Naive thymus-derived CD4-positive, alpha-beta T cell (primary cell): ENCODE results near the gene FARSA. TPM values are rescaled to one million over a fixed set of nuclear protein-coding genes. Genes with fewer than 3 reads are reported as not detected.
"Not testable (repeated sequence)": the region's sequence is repeated elsewhere in the genome, so short reads cannot be mapped to it uniquely, and the experiment has no call there.

Experiments
- ATAC-seq: fragments of 150-1000 bp; cut with Tn5 transposase; 2 replicates; pipeline ENCODE4 v1.10.0; 2021; ENCODE audit warnings: mild to moderate bottlenecking, moderate library complexity
- CTCF ChIA-PET: fragments of 350-600 bp; sonication (Branson Sonifier 250); formaldehyde crosslinking; loops from one replicate; lab custom pipeline; 2021; ENCODE audit warnings: antibody characterized with exemption; lab: Charles Lee
- POLR2A ChIA-PET: fragments of 350-600 bp; sonication (Branson Sonifier 250); formaldehyde crosslinking; loops from one replicate; lab custom pipeline; 2021; ENCODE audit warnings: antibody characterized with exemption, inconsistent platforms; lab: Charles Lee
- DNase-seq, 9 donors: peaks; one replicate each; pipeline versions ENCODE4 v3.0.0 to v3.0.0-alpha.2; 2020 to 2022; ENCODE audit warnings: mixed read lengths in 1 of 9
- H3K27ac ChIP-seq: one replicate; pipeline ENCODE4 v1.7.0; 2013; ENCODE audit warnings: mild to moderate bottlenecking, low read depth, low read length, moderate library complexity
- H3K27me3 ChIP-seq, 2 donors: one replicate each; pipeline ENCODE4 v1.7.0; 2013; ENCODE audit warnings: low read length in 2 of 2, mild to moderate bottlenecking in 2 of 2, moderate library complexity in 2 of 2; ENCODE audit not compliant: control insufficient read depth in 2 of 2, insufficient read depth in 2 of 2
- H3K36me3 ChIP-seq, 3 experiments: 1 replicate in 2 of 3; 2 replicates in 1 of 3; pipeline ENCODE4 v1.7.0; 2013; ENCODE audit warnings: low read length in 3 of 3, mild to moderate bottlenecking in 3 of 3, moderate library complexity in 1 of 3; ENCODE audit not compliant: insufficient read depth in 3 of 3, control insufficient read depth in 2 of 3
- H3K4me1 ChIP-seq, 2 donors: one replicate each; pipeline ENCODE4 v1.7.0; 2013; ENCODE audit warnings: low read length in 2 of 2, mild to moderate bottlenecking in 2 of 2, moderate library complexity in 1 of 2; ENCODE audit not compliant: control insufficient read depth in 2 of 2, insufficient read depth in 2 of 2
- H3K4me3 ChIP-seq: 2 replicates; pipeline ENCODE4 v1.7.0; 2013; ENCODE audit warnings: mild to moderate bottlenecking, low read length
- H3K9me3 ChIP-seq, 3 experiments: 1 replicate in 2 of 3; 2 replicates in 1 of 3; pipeline ENCODE4 v1.7.0; 2013; ENCODE audit warnings: low read length in 3 of 3; ENCODE audit not compliant: control insufficient read depth in 2 of 3
- H3K27ac Mint-ChIP-seq, 9 donors: one replicate each; pipeline ENCODE4 v1.8.0; 2020 to 2022; ENCODE audit warnings: mixed read lengths in 9 of 9, mild to moderate bottlenecking in 8 of 9, moderate library complexity in 5 of 9, inconsistent platforms in 2 of 9
- H3K27me3 Mint-ChIP-seq, 5 donors: one replicate each; pipeline ENCODE4 v1.8.0; 2021 to 2022; ENCODE audit warnings: mixed read lengths in 5 of 5, mild to moderate bottlenecking in 1 of 5
- H3K36me3 Mint-ChIP-seq, 5 donors: one replicate each; pipeline ENCODE4 v1.8.0; 2020 to 2022; ENCODE audit warnings: mixed read lengths in 5 of 5, mild to moderate bottlenecking in 3 of 5, inconsistent platforms in 1 of 5
- H3K4me1 Mint-ChIP-seq, 7 donors: one replicate each; pipeline ENCODE4 v1.8.0; 2020 to 2022; ENCODE audit warnings: mixed read lengths in 7 of 7, mild to moderate bottlenecking in 3 of 7, inconsistent platforms in 1 of 7
- H3K4me3 Mint-ChIP-seq, 10 donors: one replicate each; pipeline ENCODE4 v1.8.0; 2020 to 2022; ENCODE audit warnings: mild to moderate bottlenecking in 10 of 10, mixed read lengths in 10 of 10, moderate library complexity in 6 of 10, inconsistent platforms in 2 of 10
- H3K9me3 Mint-ChIP-seq, 11 donors: one replicate each; pipeline ENCODE4 v1.8.0; 2020 to 2022; ENCODE audit warnings: mixed read lengths in 11 of 11, mild to moderate bottlenecking in 4 of 11, inconsistent platforms in 1 of 11, moderate library complexity in 1 of 11
- intact Hi-C, 2 donors: fragments of 100-400 bp; cut with micrococcal nuclease; formaldehyde crosslinking; loops; one replicate each; pipeline ENCODE4 v1.15.1; 2023
- polyA plus RNA-seq, 2 donors: library from polyadenylated mRNA; unstranded; fragments of 300-500 nt; fragmentation: Illumina TruSeq; gene quantifications; one replicate each; pipeline ENCODE4 v1.2.3, GENCODE V29; 2021
- total RNA-seq, 6 experiments: library from RNA in 5 of 6; stranded (reverse) in 5 of 6; gene quantifications; 1 replicate in 5 of 6; 2 replicates in 1 of 6; pipeline ENCODE4 v1.2.3 and lab custom pipeline; 2021 to 2026

The FARSA gene
- total and polyA plus RNA-seq, 7 experiments from 2014 or later = 25.9 to 109 (median 58.0) TPM

- H3K36me3 Mint-ChIP-seq = no peaks in the 10 kb centered on the region
- H3K27ac Mint-ChIP-seq = no peak overlapping the region
- POLR2A ChIA-PET = interaction anchor here (0.7 to 1.1 kb wide), 3 partner anchors 11 to 15 kb away, joined by 3 read pairs; no protein-coding TSS in a partner anchor
- Histone ChIP-seq H3K36me3 (no peaks in the 10 kb centered on the region), H3K4me1 (peaks cover 3 to 9% of the 10 kb centered on the region in 2 donors), H3K4me3 (no peak overlapping the region), H3K27ac (no peak overlapping the region), H3K9me3 (no peaks in the 10 kb centered on the region), H3K27me3 (no peaks in the 10 kb centered on the region)
- peaks cover 5 to 11% (median 8%) of the 10 kb centered on the region in 7 donors for H3K4me1 Mint-ChIP-seq
- ATAC-seq (no peak), DNase-seq (no peak)
- no peaks in the 10 kb centered on the region for H3K9me3 Mint-ChIP-seq
- intact Hi-C loops = no loop called here
- H3K4me3 Mint-ChIP-seq = no peak overlapping the region
- H3K27me3 Mint-ChIP-seq = no peaks in the 10 kb centered on the region
- CTCF ChIA-PET = interaction anchor here (0.6 to 1.7 kb wide), 9 partner anchors 9 to 465 kb away, joined by 3 to 9 read pairs (median 3); no protein-coding TSS in a partner anchor
These were observed 34.4 kb upstream of the FARSA start for GRCh38 chr19:12967907-12968306.

- intact Hi-C loops = loop anchor here (1.0 kb wide), 7 partner anchors 8 to 128 kb away; partner anchors contain the start of genes CALR (in 1 of the 2), GADD45GIP1 (in 1 of the 2) and RAD23A (in 1 of the 2)
- POLR2A ChIA-PET = interaction anchor here (0.7 to 1.8 kb wide), 12 partner anchors 9 to 187 kb away, joined by 3 to 7 read pairs (median 4); partner anchors contain the start of genes CALR, DNASE2, FARSA and GADD45GIP1
- CTCF ChIA-PET = interaction anchor here (0.6 to 2.5 kb wide), 30 partner anchors 10 to 396 kb away, joined by 3 to 42 read pairs (median 5); partner anchors contain the start of genes CALR, DNASE2, GCDH and KLF1
These were observed 32.3 kb upstream of the FARSA start for GRCh38 chr19:12965812-12966135.

GRCh38 chr19:12965017-12965811 is 31.7 kb upstream of the FARSA start:
- Histone ChIP-seq H3K4me3 (peak overlapping the region; percentile 87), H3K27me3 (no peaks in the 10 kb centered on the region), H3K4me1 (peaks cover 3 to 9% of the 10 kb centered on the region in 2 donors), H3K27ac (peak overlapping the region; percentile 21), H3K36me3 (no peaks in the 10 kb centered on the region), H3K9me3 (no peaks in the 10 kb centered on the region)
- Mint-ChIP-seq H3K4me1 (peaks cover 5 to 11% (median 7%) of the 10 kb centered on the region in 7 donors), H3K36me3 (no peaks in the 10 kb centered on the region), H3K4me3 (peak overlapping the region; percentile 78 to 92 (median 88)), H3K27ac (peak overlapping the region in 8 of 9 donors; percentile 10 to 86 (median 54)), H3K27me3 (no peaks in the 10 kb centered on the region), H3K9me3 (no peaks in the 10 kb centered on the region)
- intact Hi-C loops = loop anchor here (1.0 kb wide), 7 partner anchors 8 to 128 kb away; partner anchors contain the start of genes CALR (in 1 of the 2), GADD45GIP1 (in 1 of the 2) and RAD23A (in 1 of the 2)
- DNase-seq = peak; percentile 57 to 91 (median 78)
- ATAC-seq = peak; percentile 98
- ChIA-PET POLR2A (interaction anchor here (0.7 to 1.8 kb wide), 14 partner anchors 8 to 188 kb away, joined by 3 to 7 read pairs (median 4); partner anchors contain the start of genes CALR, DNASE2, FARSA and GADD45GIP1), CTCF (interaction anchor here (0.6 to 2.5 kb wide), 32 partner anchors 9 to 396 kb away, joined by 3 to 42 read pairs (median 4); partner anchors contain the start of genes CALR, DNASE2, GCDH and KLF1)

More at GRCh38 chr19:12965812-12966135, 32.3 kb upstream of the FARSA start:
- Mint-ChIP-seq H3K4me1 (peaks cover 5 to 11% (median 8%) of the 10 kb centered on the region in 7 donors), H3K4me3 (peak overlapping the region; percentile 49 to 88 (median 71)), H3K9me3 (no peaks in the 10 kb centered on the region), H3K27ac (peak overlapping the region in 4 of 9 donors; percentile 29 to 69 (median 36)), H3K27me3 (no peaks in the 10 kb centered on the region), H3K36me3 (no peaks in the 10 kb centered on the region)
- Histone ChIP-seq H3K9me3 (no peaks in the 10 kb centered on the region), H3K36me3 (no peaks in the 10 kb centered on the region), H3K4me3 (no peak overlapping the region), H3K4me1 (peaks cover 3 to 9% of the 10 kb centered on the region in 2 donors), H3K27me3 (no peaks in the 10 kb centered on the region), H3K27ac (no peak overlapping the region)
- ATAC-seq = no peak
- no peak for DNase-seq

GRCh38 chr19:12959481-12959880 is 26.0 kb upstream of the FARSA start:
- ChIA-PET POLR2A (no interaction called here), CTCF (interaction anchor here (0.6 kb wide), 1 partner anchor 77 kb away, joined by 3 read pairs; no protein-coding TSS in a partner anchor)
- peaks cover 0 to 11% of the 10 kb centered on the region in 2 donors for H3K4me1 ChIP-seq
- peaks cover 0 to under 1% (median 0%) of the 10 kb centered on the region in 3 experiments for H3K36me3 ChIP-seq
- no peaks in the 10 kb centered on the region for H3K9me3 ChIP-seq
- no peak overlapping the region for H3K4me3 Mint-ChIP-seq
- no peaks in the 10 kb centered on the region for H3K27me3 ChIP-seq
- H3K27ac Mint-ChIP-seq = no peak overlapping the region
- DNase-seq (no peak), ATAC-seq (no peak)
- no peaks in the 10 kb centered on the region for H3K9me3 Mint-ChIP-seq
- H3K4me1 Mint-ChIP-seq = peaks cover 11 to 24% (median 19%) of the 10 kb centered on the region in 7 donors
- H3K36me3 Mint-ChIP-seq = peaks cover 0 to under 1% (median 0%) of the 10 kb centered on the region in 5 donors
- no peak overlapping the region for H3K4me3 ChIP-seq
- H3K27ac ChIP-seq = no peak overlapping the region
- H3K27me3 Mint-ChIP-seq = no peaks in the 10 kb centered on the region
- intact Hi-C loops = no loop called here

GRCh38 chr19:12957389-12957952 is 24.0 kb upstream of the FARSA start:
- Mint-ChIP-seq H3K27ac (peak overlapping the region; percentile 78 to 94 (median 91)), H3K4me3 (peak overlapping the region; percentile 81 to 93 (median 87)), H3K4me1 (peaks cover 16 to 27% (median 22%) of the 10 kb centered on the region in 7 donors)
- DNase-seq, H3K27me3 ChIP-seq, H3K9me3 Mint-ChIP-seq, H3K27me3 Mint-ChIP-seq, CTCF ChIA-PET, H3K36me3 Mint-ChIP-seq, H3K9me3 ChIP-seq: not testable (repeated sequence)
- POLR2A ChIA-PET = interaction anchor here (1.0 to 3.6 kb wide), 7 partner anchors 8 to 220 kb away, joined by 3 to 22 read pairs (median 6); partner anchors contain the start of genes CALR, GCDH, GET3 and RAD23A
- H3K4me1 ChIP-seq = peaks cover 0 to 11% of the 10 kb centered on the region in 2 donors
- ATAC-seq = peak; percentile 29
- intact Hi-C loops = loop anchor here (1.0 to 2.0 kb wide), 6 partner anchors 8 to 67 kb away; partner anchors contain the start of genes RAD23A (in 2 of the 2), SYCE2 (in 2 of the 2), CALR (in 1 of the 2) and FARSA (in 1 of the 2)
- H3K27ac ChIP-seq = peak overlapping the region; percentile 81
- peaks cover 0 to 20% (median 6%) of the 10 kb centered on the region in 3 experiments for H3K36me3 ChIP-seq
- peak overlapping the region; percentile 84 for H3K4me3 ChIP-seq
